Esophagus muscularis mucosa (tissue), 3 donors: Measurements from ENCODE around the gene ABCA2.

Experiments
- CTCF ChIP-seq, 3 experiments: fragments of 200-600 bp in 2 of 3; fragments of 450-650 bp in 1 of 3; sonication (generic) in 2 of 3; IDR thresholded peaks; one replicate each; pipeline ENCODE4 v1.5.1; 2017 to 2019; ENCODE audit warnings: antibody characterized with exemption in 3 of 3, mild to moderate bottlenecking in 2 of 3, moderate library complexity in 1 of 3
- POLR2A ChIP-seq: fragments of 450-650 bp; IDR thresholded peaks from one replicate; pipeline ENCODE4 v1.6.1; 2017; ENCODE audit warnings: antibody characterized with exemption, moderate library complexity, mild to moderate bottlenecking, low read depth

DNA sequence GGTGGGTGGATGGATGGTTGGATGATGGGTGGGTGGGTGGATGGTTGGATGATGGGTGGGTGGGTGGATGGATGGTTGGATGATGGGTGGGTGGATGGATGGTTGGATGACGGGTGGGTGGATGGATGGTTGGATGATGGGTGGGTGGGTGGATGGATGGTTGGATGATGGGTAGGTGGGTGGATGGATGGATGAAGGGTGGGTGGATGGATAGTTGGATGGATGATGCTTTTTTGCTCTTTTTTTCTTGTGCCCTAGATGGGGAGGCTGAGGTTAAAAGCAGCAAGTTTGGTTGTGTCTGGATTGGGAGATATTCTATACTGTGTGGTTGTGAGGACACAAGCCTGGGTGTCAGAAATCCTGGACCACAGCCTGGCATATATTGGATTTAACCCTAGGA is 70.6 kb downstream of the ABCA2 start:
- TF ChIP-seq CTCF (IDR thresholded peaks at IDR 0.05) (no peak), POLR2A (no peak)
